Inferior parietal cortex (tissue), 1 donor: ENCODE results near the gene TCF19.

Experiments
- DNase-seq: peaks from one replicate; pipeline ENCODE4 v3.0.0-alpha.2; 2016; ENCODE audit errors: extremely low spot score

The TCF19 gene

GRCh38 chr6:31158140-31158862, at the start of gene TCF19:
Gene TCF19, plus strand, starts transcription at chr6:31158589. Its CDS starts 881 bp downstream, at chr6:31159470.
- DNase-seq: peak; percentile 98

- DNase-seq: no peak
Measured at GRCh38 chr6:31110825-31111582, 47.4 kb upstream of the TCF19 start.

- DNase-seq: no peak
Measured at GRCh38 chr6:31111712-31112111, 46.7 kb upstream of the TCF19 start.

- no peak for DNase-seq
Measured at GRCh38 chr6:31112478-31112877, 45.9 kb upstream of the TCF19 start, which contains the start of gene C6orf15. Gene C6orf15, minus strand, starts transcription at chr6:31112575. Its CDS starts 20 bp downstream, at chr6:31112555.

- no peak for DNase-seq
Measured at GRCh38 chr6:31113861-31114540, 44.4 kb upstream of the TCF19 start.

GRCh38 chr6:31114541-31114878, 43.9 kb upstream of the TCF19 start, which contains the start of gene PSORS1C1:
Gene PSORS1C1, plus strand, starts transcription at chr6:31114800. Its CDS starts 14,833 bp downstream, at chr6:31129633.
- DNase-seq: peak; percentile 27

- peak; percentile 36 for DNase-seq
Measured at GRCh38 chr6:31114970-31115849, 43.2 kb upstream of the TCF19 start.

GRCh38 chr6:31115941-31116560, 42.3 kb upstream of the TCF19 start:
- no peak for DNase-seq

- no peak for DNase-seq
Measured at GRCh38 chr6:31116661-31117385, 41.6 kb upstream of the TCF19 start.

GRCh38 chr6:31118178-31118577, 40.2 kb upstream of the TCF19 start:
- DNase-seq: no peak

GRCh38 chr6:31120151-31120915, 38.1 kb upstream of the TCF19 start, which contains the start of gene CDSN:
Gene CDSN, minus strand, starts transcription at chr6:31120446. Its CDS starts 27 bp downstream, at chr6:31120419.
- DNase-seq: no peak

GRCh38 chr6:31121131-31121790, 37.1 kb upstream of the TCF19 start:
- no peak for DNase-seq

- DNase-seq: peak; percentile 20
Measured at GRCh38 chr6:31122791-31123706, 35.3 kb upstream of the TCF19 start.

- no peak for DNase-seq
Measured at GRCh38 chr6:31125162-31125561, 33.2 kb upstream of the TCF19 start.

- no peak for DNase-seq
Measured at GRCh38 chr6:31125586-31126363, 32.6 kb upstream of the TCF19 start.

- DNase-seq: no peak
Measured at GRCh38 chr6:31126396-31127175, 31.8 kb upstream of the TCF19 start.
